Left lung (tissue), 10 donors: Measurements from ENCODE around the gene GMDS. TPM values are rescaled to one million over a fixed set of nuclear protein-coding genes. Genes with fewer than 3 reads are reported as not detected.
A peak's percentile ranks its signal among the peaks of the same experiment; 100 is the strongest.

Experiments
- ATAC-seq: fragments of 200-7000 bp; cut with Tn5 transposase; one replicate; pipeline ENCODE4 v1.9.1; 2020; ENCODE audit warnings: moderate library complexity
- DNase-seq, 4 donors: peaks; one replicate each; pipeline ENCODE4 v3.0.0-alpha.2; 2013 to 2020
- H3K27ac ChIP-seq, 2 donors: fragments of 200-600 bp; sonication (generic) in 1 of 2; one replicate each; pipeline versions ENCODE4 v1.5.0 to v1.8.0; 2020 to 2021
- H3K27me3 ChIP-seq, 2 donors: fragments of 200-600 bp; sonication (generic) in 1 of 2; one replicate each; pipeline versions ENCODE4 v1.5.0 to v1.8.0; 2020 to 2021
- H3K36me3 ChIP-seq, 2 donors: fragments of 200-600 bp; sonication (generic) in 1 of 2; one replicate each; pipeline versions ENCODE4 v1.5.0 to v1.8.0; 2020 to 2021
- H3K4me1 ChIP-seq, 2 donors: fragments of 200-600 bp; one replicate each; pipeline ENCODE4 v1.8.0; 2021
- H3K4me3 ChIP-seq, 2 donors: fragments of 200-600 bp; sonication (generic) in 1 of 2; one replicate each; pipeline versions ENCODE4 v1.5.0 to v1.8.0; 2020 to 2021; ENCODE audit warnings: mild to moderate bottlenecking in 1 of 2
- H3K9me3 ChIP-seq, 2 donors: fragments of 200-600 bp; sonication (generic) in 1 of 2; one replicate each; pipeline versions ENCODE4 v1.5.0 to v1.8.0; 2020 to 2021
- intact Hi-C, 2 donors: fragments of 100-400 bp; cut with DNase I; formaldehyde crosslinking; loops; one replicate each; pipeline versions ENCODE4 v1.11.2 to v1.14.2; 2022
- polyA plus RNA-seq, 6 donors: library from polyadenylated mRNA; unstranded; fragments of 120-200 nt; gene quantifications; one replicate each; pipeline ENCODE4 v1.2.1, GENCODE V29; 2013; ENCODE audit not compliant: insufficient read length in 6 of 6
- total RNA-seq, 2 donors: library from RNA; stranded (reverse); fragmentation: NEBNext Ultra II Directional; extraction: Animal tissue kit (Norgen Biotek cat#: 25700); gene quantifications; one replicate each; pipeline ENCODE4 v1.2.1, GENCODE V29; 2021
- TF ChIP-seq, protein P1 (sequence below), 2 donors: fragments of 200-600 bp; sonication (generic) in 1 of 2; IDR thresholded peaks; one replicate each; pipeline versions ENCODE4 v1.5.0 to v1.8.0; 2021; ENCODE audit warnings: antibody characterized with exemption in 2 of 2
- donor health status: DM: no; HTN: yes; CAD: no.
- donor health status: DM: no; HTN: no; CAD: no.

GMDS gene
- total and polyA plus RNA-seq, 8 donors = 16.5 to 25.4 (median 21.2) TPM

DNA sequence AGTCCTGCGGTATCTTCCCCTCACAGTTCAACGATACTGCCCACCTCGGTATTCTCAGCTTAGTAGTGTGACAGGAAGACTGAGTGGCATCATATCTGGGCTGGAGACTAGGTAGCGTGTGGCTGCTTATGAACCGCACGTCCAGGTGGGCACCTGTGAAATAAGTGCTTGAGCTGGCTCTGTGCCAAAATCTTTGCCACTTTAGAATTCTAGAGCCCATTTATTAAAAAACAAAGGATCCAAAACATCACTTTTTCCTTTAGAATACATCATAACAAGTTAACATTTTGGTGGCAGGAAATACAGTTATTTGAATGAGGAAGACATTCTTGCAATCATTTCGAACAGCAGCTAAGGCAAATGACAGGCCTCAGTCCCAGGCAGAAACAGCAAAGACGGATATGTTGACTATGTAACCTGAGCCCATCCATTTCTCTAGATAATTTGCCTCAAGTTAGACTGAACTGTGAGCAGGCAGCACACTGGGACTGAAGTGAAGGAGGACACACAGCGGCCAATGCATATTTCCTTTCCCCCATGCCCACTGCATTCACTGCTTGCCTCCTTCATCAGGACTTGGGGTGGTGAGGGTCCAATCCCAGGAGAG lies 136.6 kb downstream of the GMDS start:
- H3K9me3 ChIP-seq = no peaks in the 10 kb centered on the region
- H3K4me3 ChIP-seq = no peak overlapping the region
- TF ChIP-seq, protein P1, sequence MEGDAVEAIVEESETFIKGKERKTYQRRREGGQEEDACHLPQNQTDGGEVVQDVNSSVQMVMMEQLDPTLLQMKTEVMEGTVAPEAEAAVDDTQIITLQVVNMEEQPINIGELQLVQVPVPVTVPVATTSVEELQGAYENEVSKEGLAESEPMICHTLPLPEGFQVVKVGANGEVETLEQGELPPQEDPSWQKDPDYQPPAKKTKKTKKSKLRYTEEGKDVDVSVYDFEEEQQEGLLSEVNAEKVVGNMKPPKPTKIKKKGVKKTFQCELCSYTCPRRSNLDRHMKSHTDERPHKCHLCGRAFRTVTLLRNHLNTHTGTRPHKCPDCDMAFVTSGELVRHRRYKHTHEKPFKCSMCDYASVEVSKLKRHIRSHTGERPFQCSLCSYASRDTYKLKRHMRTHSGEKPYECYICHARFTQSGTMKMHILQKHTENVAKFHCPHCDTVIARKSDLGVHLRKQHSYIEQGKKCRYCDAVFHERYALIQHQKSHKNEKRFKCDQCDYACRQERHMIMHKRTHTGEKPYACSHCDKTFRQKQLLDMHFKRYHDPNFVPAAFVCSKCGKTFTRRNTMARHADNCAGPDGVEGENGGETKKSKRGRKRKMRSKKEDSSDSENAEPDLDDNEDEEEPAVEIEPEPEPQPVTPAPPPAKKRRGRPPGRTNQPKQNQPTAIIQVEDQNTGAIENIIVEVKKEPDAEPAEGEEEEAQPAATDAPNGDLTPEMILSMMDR (IDR thresholded peaks at IDR 0.05) = no peak
- no peaks in the 10 kb centered on the region for H3K36me3 ChIP-seq
- intact Hi-C loops = no loop called here
- peaks cover 0 to 9% of the 10 kb centered on the region in 2 donors for H3K4me1 ChIP-seq
- DNase-seq (no peak), ATAC-seq (no peak)
- H3K27me3 ChIP-seq = no peaks in the 10 kb centered on the region
- no peak overlapping the region for H3K27ac ChIP-seq

DNA sequence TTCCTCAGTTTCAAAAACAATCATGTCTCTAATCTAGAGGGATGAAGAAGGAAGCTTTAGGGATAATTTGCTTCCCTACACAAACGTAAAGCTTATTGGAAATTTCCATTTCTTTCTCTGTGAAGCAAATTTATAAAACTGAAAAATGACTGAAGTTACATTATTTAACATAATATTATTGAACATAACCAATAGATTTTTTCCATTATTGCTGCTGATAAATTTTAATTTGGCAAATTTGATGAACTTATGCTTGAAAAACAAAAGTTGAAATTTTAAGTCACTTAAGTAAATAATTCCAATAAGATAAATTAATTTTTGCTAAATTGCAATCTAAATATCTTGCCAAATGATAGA lies 140.9 kb downstream of the GMDS start:
- ATAC-seq (no peak), DNase-seq (no peak)
- H3K27ac ChIP-seq = no peak overlapping the region
- TF ChIP-seq, protein P1 (IDR thresholded peaks at IDR 0.05) = no peak
- no peaks in the 10 kb centered on the region for H3K36me3 ChIP-seq
- H3K4me3 ChIP-seq = no peak overlapping the region
- intact Hi-C loops = loop anchor here in 1 of 2 donors (5.0 kb wide), 1 partner anchor 497 kb away; the partner anchor contains the start of gene FOXC1
- no peaks in the 10 kb centered on the region for H3K4me1 ChIP-seq
- H3K27me3 ChIP-seq = no peaks in the 10 kb centered on the region
- H3K9me3 ChIP-seq = no peaks in the 10 kb centered on the region

DNA sequence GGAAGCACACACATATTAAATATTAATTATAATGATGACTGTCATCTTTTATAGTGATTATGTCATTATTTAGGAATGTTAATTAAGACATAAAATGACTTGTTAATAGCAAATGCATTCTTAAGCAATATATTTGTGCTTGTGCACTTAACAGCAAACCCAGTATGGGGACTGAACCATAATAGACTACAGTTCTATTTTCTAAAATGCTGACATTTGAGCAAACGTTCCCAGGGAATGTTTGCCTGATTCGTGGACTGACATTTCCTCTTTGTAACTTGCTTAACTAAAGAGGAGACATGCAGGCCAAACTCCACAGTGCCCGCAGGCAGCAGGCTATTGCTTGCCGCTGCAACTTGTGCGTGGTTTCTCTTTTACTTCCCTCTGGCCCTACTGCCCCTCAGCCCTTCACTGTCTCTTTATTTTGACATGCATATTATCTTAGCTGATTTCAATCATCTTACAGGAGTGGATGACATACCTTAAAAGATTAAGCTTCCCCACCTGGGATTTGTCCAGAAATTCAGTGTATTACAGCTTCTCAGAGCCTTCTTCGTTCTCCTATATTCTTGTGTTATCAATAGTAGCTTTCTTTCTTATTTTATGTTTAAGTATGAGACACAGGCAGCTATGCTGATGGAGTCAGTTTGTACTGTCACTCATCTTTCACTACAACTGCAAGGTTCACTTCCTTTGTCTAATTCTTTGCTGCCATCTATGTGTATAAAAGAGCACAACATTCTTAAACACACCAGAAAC lies 141.5 kb downstream of the GMDS start:
- TF ChIP-seq, protein P1 (IDR thresholded peaks at IDR 0.05) = peak in 1 of 2 donors; percentile 42
- intact Hi-C loops = loop anchor here in 1 of 2 donors (5.0 kb wide), 1 partner anchor 497 kb away; the partner anchor contains the start of gene FOXC1
- Histone ChIP-seq H3K4me1 (no peaks in the 10 kb centered on the region), H3K27ac (no peak overlapping the region), H3K4me3 (no peak overlapping the region), H3K36me3 (no peaks in the 10 kb centered on the region), H3K27me3 (no peaks in the 10 kb centered on the region), H3K9me3 (no peaks in the 10 kb centered on the region)
- DNase-seq = peak in 2 of 4 donors; percentile 32 to 41
- peak; percentile 86 for ATAC-seq

DNA sequence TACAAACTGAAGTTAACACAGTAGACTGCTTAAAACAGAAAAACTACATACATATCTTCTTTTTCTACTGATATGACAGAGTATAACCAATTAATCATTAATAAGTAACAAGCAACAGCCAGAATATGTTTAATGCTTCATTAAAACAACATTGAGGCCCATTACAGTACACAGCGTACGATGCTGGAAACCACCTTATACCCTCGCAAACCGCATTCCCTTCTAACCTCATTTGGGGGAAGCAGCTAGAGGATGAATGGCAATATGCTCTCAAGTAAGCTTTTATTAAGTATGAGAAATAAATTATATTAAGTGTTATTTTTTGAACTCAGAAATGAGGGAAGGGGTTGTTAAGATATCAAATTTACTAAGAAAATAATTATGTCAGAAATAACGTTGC lies 142.4 kb downstream of the GMDS start:
- Histone ChIP-seq H3K9me3 (no peaks in the 10 kb centered on the region), H3K4me1 (no peaks in the 10 kb centered on the region), H3K4me3 (no peak overlapping the region), H3K36me3 (no peaks in the 10 kb centered on the region), H3K27me3 (no peaks in the 10 kb centered on the region), H3K27ac (no peak overlapping the region)
- no peak for ATAC-seq
- TF ChIP-seq, protein P1 (IDR thresholded peaks at IDR 0.05) = no peak
- no peak for DNase-seq
- intact Hi-C loops = loop anchor here in 1 of 2 donors (5.0 kb wide), 1 partner anchor 496 kb away; the partner anchor contains the start of gene FOXC1

DNA sequence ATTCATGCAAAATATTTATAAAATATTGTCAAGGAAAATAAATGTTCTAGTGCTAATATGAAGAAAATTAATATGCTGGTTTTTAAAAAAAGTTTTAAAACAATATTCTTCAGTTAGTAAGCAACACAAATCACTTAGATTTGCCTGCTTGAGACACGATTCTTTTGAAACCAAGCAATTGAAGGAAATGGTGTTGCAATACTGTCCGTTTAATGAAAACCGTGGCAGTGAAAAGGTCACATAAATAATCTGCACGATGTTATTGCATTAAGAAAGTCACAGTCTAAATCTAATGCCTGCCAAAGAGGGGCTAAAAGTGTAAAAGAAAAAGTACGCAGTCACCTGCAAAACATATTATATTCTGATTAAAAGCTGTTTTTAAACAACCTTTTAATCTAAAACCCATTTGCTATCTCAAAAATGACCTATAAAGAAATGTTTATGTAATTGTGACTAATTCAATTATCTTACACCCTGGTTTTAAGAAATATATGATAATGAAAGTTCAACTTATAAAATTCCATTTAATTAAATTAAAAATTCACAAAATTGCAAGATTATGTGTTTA lies 143.0 kb downstream of the GMDS start:
- TF ChIP-seq, protein P1 (IDR thresholded peaks at IDR 0.05) = no peak
- intact Hi-C loops = loop anchor here in 1 of 2 donors (5.0 kb wide), 1 partner anchor 495 kb away; the partner anchor contains the start of gene FOXC1

More for the DNA sequence above, 143.0 kb downstream of the GMDS start:
- Histone ChIP-seq H3K4me1 (no peaks in the 10 kb centered on the region), H3K27me3 (no peaks in the 10 kb centered on the region), H3K4me3 (no peak overlapping the region), H3K36me3 (no peaks in the 10 kb centered on the region), H3K27ac (no peak overlapping the region), H3K9me3 (no peaks in the 10 kb centered on the region)
- ATAC-seq (no peak), DNase-seq (no peak)
